HCT116 (cell line): ENCODE results near the gene FRMPD3. TPM values are rescaled to one million over a fixed set of nuclear protein-coding genes. Genes with fewer than 3 reads are reported as not detected.

ENCODE experiments used
- ATAC-seq: fragments of 200-7000 bp; cut with Tn5 transposase; 2 replicates; pipeline ENCODE4 v1.9.1; 2020; ENCODE audit warnings: mild to moderate bottlenecking, moderate library complexity
- BruUV-seq: library from RNA; stranded (reverse); fragments of 400-500 nt; replicated peaks from 2 replicates; lab custom pipeline; 2021; lab: Mats Ljungman, UMichigan
- CTCF ChIA-PET: fragments of 300-600 bp; sonication (Branson Sonifier 250); formaldehyde crosslinking; loops from one replicate; lab custom pipeline; 2021; ENCODE audit warnings: antibody characterized with exemption; lab: Charles Lee
- POLR2A ChIA-PET: fragments of 300-600, 350-600 bp; sonication (Branson Sonifier 250); formaldehyde crosslinking; loops from one replicate; lab custom pipeline; 2021; ENCODE audit warnings: antibody characterized with exemption; lab: Charles Lee
- RAD21 ChIA-PET, 2 experiments: fragments of 300-600 bp; sonication (Branson Sonifier 250); formaldehyde crosslinking; loops; one replicate each; lab custom pipeline; 2023; ENCODE audit warnings: low total read pairs in 2 of 2; ENCODE audit not compliant: uncharacterized antibody in 2 of 2, unreplicated experiment in 2 of 2, low non-redundant PET in 1 of 2; lab: Charles Lee
- DNase-seq: peaks from one replicate; pipeline ENCODE4 v3.0.0-alpha.2; 2010; ENCODE audit warnings: low read depth, low spot score
- H2AFZ ChIP-seq: fragments of 200-600 bp; shearing (Covaris generic), sonication (generic); 2 replicates; pipeline ENCODE4 v1.6.1; 2017; ENCODE audit warnings: low read depth, mixed run types, mixed read lengths, antibody characterized with exemption, low read length; ENCODE audit not compliant: poor library complexity, severe bottlenecking
- H3K27ac ChIP-seq: 2 replicates; pipeline ENCODE4 v1.5.1; 2012; ENCODE audit warnings: low read depth, low read length
- H3K27me3 ChIP-seq: fragments of 200-600 bp; sonication (generic); 2 replicates; pipeline ENCODE4 v1.6.1; 2016; ENCODE audit warnings: mixed run types, low read length, mixed read lengths; ENCODE audit not compliant: insufficient read depth
- H3K36me3 ChIP-seq, 2 experiments: fragments of 200-500 bp in 1 of 2; fragments of 200-600 bp in 1 of 2; sonication (Bioruptor generic) in 1 of 2; sonication (generic) in 1 of 2; 2 replicates each; pipeline versions ENCODE4 v1.5.1 to v1.6.1; 2014 to 2016; ENCODE audit warnings: low read length in 2 of 2, inconsistent platforms in 1 of 2, mixed read lengths in 1 of 2, mixed run types in 1 of 2; ENCODE audit not compliant: insufficient read depth in 2 of 2, control insufficient read depth in 1 of 2
- H3K4me1 ChIP-seq, 2 experiments: fragments of 200-600 bp in 1 of 2; sonication (generic) in 1 of 2; 2 replicates each; pipeline versions ENCODE4 v1.5.1 to v1.6.1; 2012 to 2017; ENCODE audit warnings: low read length in 2 of 2, inconsistent platforms in 1 of 2, mild to moderate bottlenecking in 1 of 2, mixed read lengths in 1 of 2, mixed run types in 1 of 2, moderate library complexity in 1 of 2; ENCODE audit not compliant: insufficient read depth in 2 of 2, control insufficient read depth in 1 of 2
- H3K4me2 ChIP-seq: fragments of 200-600 bp; sonication (generic); 2 replicates; pipeline ENCODE4 v1.6.1; 2017; ENCODE audit warnings: mixed run types, low read length, mixed read lengths
- H3K4me3 ChIP-seq, 2 experiments: fragments of 200-600 bp in 1 of 2; sonication (generic) in 1 of 2; replicated peaks in 1 of 2; 2 replicates each; pipeline ENCODE4 v1.5.1; 2011 to 2016; ENCODE audit warnings: low read length in 2 of 2, control low read depth in 1 of 2, low read depth in 1 of 2, mild to moderate bottlenecking in 1 of 2, mixed read lengths in 1 of 2, mixed run types in 1 of 2
- H3K79me2 ChIP-seq: fragments of 200-600 bp; sonication (generic); 2 replicates; pipeline ENCODE4 v1.6.1; 2017; ENCODE audit warnings: mild to moderate bottlenecking, mixed run types, low read length, moderate library complexity, mixed read lengths; ENCODE audit not compliant: insufficient read depth
- H3K9ac ChIP-seq: fragments of 200-600 bp; sonication (generic); 2 replicates; pipeline ENCODE4 v1.6.1; 2016; ENCODE audit warnings: low read length, mixed read lengths
- H3K9me2 ChIP-seq: fragments of 200-600 bp; sonication (generic), shearing (Covaris generic); 2 replicates; pipeline ENCODE4 v1.6.1; 2017; ENCODE audit warnings: mixed run types, mild to moderate bottlenecking, moderate library complexity; ENCODE audit not compliant: insufficient read depth
- H3K9me3 ChIP-seq, 2 experiments: fragments of 200-500 bp in 1 of 2; fragments of 200-600 bp in 1 of 2; sonication (Bioruptor generic) in 1 of 2; sonication (generic) in 1 of 2; 2 replicates each; pipeline ENCODE4 v1.6.1; 2014 to 2017; ENCODE audit warnings: low read length in 2 of 2, mixed read lengths in 2 of 2, inconsistent platforms in 1 of 2, low read depth in 1 of 2, mild to moderate bottlenecking in 1 of 2, mixed run types in 1 of 2, moderate library complexity in 1 of 2; ENCODE audit not compliant: control insufficient read depth in 1 of 2, insufficient read depth in 1 of 2
- H4K20me1 ChIP-seq: fragments of 200-600 bp; sonication (generic), shearing (Covaris generic); 2 replicates; pipeline ENCODE4 v1.6.1; 2017; ENCODE audit warnings: mixed run types, mild to moderate bottlenecking, moderate library complexity; ENCODE audit not compliant: insufficient read depth
- CBX3 ChIP-seq: IDR thresholded peaks from 2 replicates; pipeline ENCODE4 v1.6.1; 2012; ENCODE audit warnings: low read depth
- CTCF ChIP-seq, 3 experiments: fragments of 200-600 bp in 1 of 3; sonication (generic) in 1 of 3; IDR thresholded peaks in 2 of 3; conservative IDR thresholded peaks in 1 of 3; 2 replicates each; pipeline ENCODE4 v1.5.1; 2012 to 2017; ENCODE audit warnings: low read depth in 2 of 3, low read length in 2 of 3, antibody characterized with exemption in 1 of 3, borderline replicate concordance in 1 of 3, control low read depth in 1 of 3, mild to moderate bottlenecking in 1 of 3, mixed read lengths in 1 of 3, mixed run types in 1 of 3, moderate library complexity in 1 of 3; ENCODE audit not compliant: insufficient read depth in 1 of 3
- FOSL1 ChIP-seq: IDR thresholded peaks from 2 replicates; pipeline ENCODE4 v1.6.1; 2012; ENCODE audit warnings: low read depth
- JUND ChIP-seq: IDR thresholded peaks from 2 replicates; pipeline ENCODE4 v1.6.1; 2012
- MAX ChIP-seq: IDR thresholded peaks from 2 replicates; pipeline ENCODE4 v1.6.1; 2012
- SP1 ChIP-seq: IDR thresholded peaks from 2 replicates; pipeline ENCODE4 v1.6.1; 2012; ENCODE audit warnings: low read depth
- SRF ChIP-seq: IDR thresholded peaks from 2 replicates; pipeline ENCODE4 v1.6.1; 2012; ENCODE audit warnings: low read depth
- TCF7L2 ChIP-seq: IDR thresholded peaks from 2 replicates; pipeline ENCODE4 v1.7.0; 2011; ENCODE audit warnings: borderline replicate concordance, inconsistent platforms; ENCODE audit not compliant: insufficient read depth, insufficient read length; ENCODE audit errors: extremely low read depth
- ZNF274 ChIP-seq: fragments of 200-500 bp; sonication (Bioruptor generic); IDR thresholded peaks from 2 replicates; pipeline ENCODE4 v1.6.1; 2014; ENCODE audit warnings: mild to moderate bottlenecking, low read depth, low read length, inconsistent platforms
- intact Hi-C: fragments of 100-400 bp; cut with micrococcal nuclease; formaldehyde crosslinking; loops from 2 replicates; pipeline ENCODE4 v1.10.0; 2022
- total RNA-seq: library from RNA; stranded (reverse); gene quantifications from one replicate; pipeline ENCODE4 v1.2.1, GENCODE V29; 2021; ENCODE audit not compliant: unreplicated experiment

The FRMPD3 gene
- total RNA-seq, 1 experiment from 2014 or later: 0.42 TPM

- peak overlapping the region; percentile 53 for H3K4me2 ChIP-seq
- ChIA-PET CTCF (no interaction called here), POLR2A (no interaction called here), RAD21 (no interaction called here)
- ATAC-seq (peak; percentile 86), DNase-seq (peak; percentile 55)
- no peak overlapping the region; the same call in 1 of the 2 replicates for H3K27ac ChIP-seq
- H3K27me3 ChIP-seq: no peaks in the 10 kb centered on the region
- no peaks in the 10 kb centered on the region for H3K9me2 ChIP-seq
- H3K36me3 ChIP-seq: no peaks in the 10 kb centered on the region
- peak; percentile 62; the same call in 1 of the 2 replicates for TF ChIP-seq CBX3
- TF ChIP-seq CTCF (IDR thresholded peaks at IDR 0.05 in 2 of 3, conservative IDR thresholded peaks at IDR 0.05 in 1 of 3; ENCODE audit: borderline replicate concordance in 1 of 3, insufficient read depth in 1 of 3, low read depth in 2 of 3, low read length in 2 of 3): no peak
- peak; percentile 85 for TF ChIP-seq FOSL1
- no peak for TF ChIP-seq ZNF274
- TF ChIP-seq SP1: peak; percentile 53; the same call in 1 of the 2 replicates
- TF ChIP-seq JUND: peak; percentile 87
- TF ChIP-seq SRF: peak; percentile 49; the same call in 1 of the 2 replicates
- peak; percentile 51; the same call in 1 of the 2 replicates for TF ChIP-seq MAX
- peak; percentile 26 for TF ChIP-seq TCF7L2
- no TSS peak for BruUV-seq
- H3K4me1 ChIP-seq: peaks cover 10 to 16% of the 10 kb centered on the region in 2 experiments
- no peaks in the 10 kb centered on the region for H3K9me3 ChIP-seq
- no peak overlapping the region for H2AFZ ChIP-seq
- no peaks in the 10 kb centered on the region for H3K79me2 ChIP-seq
- H3K4me3 ChIP-seq: no peak overlapping the region
- H3K9ac ChIP-seq: no peak overlapping the region
- intact Hi-C loops: loop anchor here (10.0 kb wide), 1 partner anchor 560 kb away; no protein-coding TSS in a partner anchor
- no peaks in the 10 kb centered on the region for H4K20me1 ChIP-seq
These were observed 4.8 kb downstream of the FRMPD3 start for GRCh38 chrX:107454302-107454701.
